H9 (cell line): Measurements from ENCODE around the gene POLK. TPM values are rescaled to one million over a fixed set of nuclear protein-coding genes. Genes with fewer than 3 reads are reported as not detected.

Experiments used
- DNase-seq: peaks from one replicate; pipeline ENCODE4 v3.0.0-alpha.2; 2017
- H2AFZ ChIP-seq: one replicate; pipeline ENCODE4 v1.6.1; 2013; ENCODE audit warnings: mild to moderate bottlenecking, low read length, control low read depth, moderate library complexity
- H2AK5ac ChIP-seq: 2 replicates; pipeline ENCODE4 v1.6.1; 2013; ENCODE audit warnings: low read length, control low read depth, mixed read lengths; ENCODE audit not compliant: insufficient read length
- H2BK120ac ChIP-seq: one replicate; pipeline ENCODE4 v1.6.1; 2013; ENCODE audit warnings: low read depth, mild to moderate bottlenecking, low read length, control low read depth, inconsistent platforms; ENCODE audit not compliant: poor library complexity, severe bottlenecking
- H2BK12ac ChIP-seq: 2 replicates; pipeline ENCODE4 v1.6.1; 2013; ENCODE audit warnings: low read length, control low read depth, mixed read lengths, low read depth; ENCODE audit not compliant: insufficient read length
- H2BK15ac ChIP-seq: 2 replicates; pipeline ENCODE4 v1.6.1; 2013; ENCODE audit warnings: low read depth, low read length, control low read depth
- H2BK20ac ChIP-seq: one replicate; pipeline ENCODE4 v1.6.1; 2013; ENCODE audit warnings: low read depth, mild to moderate bottlenecking, low read length, control low read depth, inconsistent platforms; ENCODE audit not compliant: poor library complexity, severe bottlenecking
- H2BK5ac ChIP-seq: 2 replicates; pipeline ENCODE4 v1.6.1; 2013; ENCODE audit warnings: low read length, control low read depth, mixed read lengths; ENCODE audit not compliant: insufficient read length
- H3K14ac ChIP-seq: 2 replicates; pipeline ENCODE4 v1.6.1; 2013; ENCODE audit warnings: low read length, control low read depth; ENCODE audit not compliant: insufficient read depth
- H3K18ac ChIP-seq: 2 replicates; pipeline ENCODE4 v1.6.1; 2013; ENCODE audit warnings: low read depth, mild to moderate bottlenecking, mixed read lengths, low read length, control low read depth; ENCODE audit not compliant: insufficient read length
- H3K23ac ChIP-seq: 2 replicates; pipeline ENCODE4 v1.6.1; 2013; ENCODE audit warnings: low read length, control low read depth, mixed read lengths, low read depth; ENCODE audit not compliant: insufficient read length
- H3K23me2 ChIP-seq: 2 replicates; pipeline ENCODE4 v1.6.1; 2013; ENCODE audit warnings: low read depth, mild to moderate bottlenecking, mixed read lengths, low read length, control low read depth; ENCODE audit not compliant: insufficient read length, poor library complexity, severe bottlenecking
- H3K27ac ChIP-seq: 2 replicates; pipeline ENCODE4 v1.5.1; 2013; ENCODE audit warnings: low read length, control low read depth, mixed read lengths, low read depth; ENCODE audit not compliant: insufficient read length
- H3K27me3 ChIP-seq: 2 replicates; pipeline ENCODE4 v1.6.1; 2013; ENCODE audit warnings: low read length, control low read depth, inconsistent platforms; ENCODE audit not compliant: insufficient read depth
- H3K4ac ChIP-seq: 2 replicates; pipeline ENCODE4 v1.6.1; 2013; ENCODE audit warnings: low read depth, mild to moderate bottlenecking, control low read depth, inconsistent platforms, low read length, moderate library complexity
- H3K4me1 ChIP-seq: 2 replicates; pipeline ENCODE4 v1.6.1; 2013; ENCODE audit warnings: low read length, control low read depth, inconsistent platforms; ENCODE audit not compliant: insufficient read depth
- H3K4me2 ChIP-seq: 2 replicates; pipeline ENCODE4 v1.6.1; 2013; ENCODE audit warnings: low read length, control low read depth, mixed read lengths; ENCODE audit not compliant: insufficient read length, insufficient read depth
- H3K56ac ChIP-seq: 2 replicates; pipeline ENCODE4 v1.6.1; 2013; ENCODE audit warnings: low read depth, mild to moderate bottlenecking, mixed read lengths, low read length, control low read depth; ENCODE audit not compliant: insufficient read length
- H3K79me1 ChIP-seq: 2 replicates; pipeline ENCODE4 v1.6.1; 2013; ENCODE audit warnings: low read depth, mild to moderate bottlenecking, moderate library complexity, low read length, control low read depth, inconsistent platforms; ENCODE audit not compliant: insufficient read depth, poor library complexity, severe bottlenecking
- H3K79me2 ChIP-seq: 2 replicates; pipeline ENCODE4 v1.6.1; 2013; ENCODE audit warnings: low read length, control low read depth, inconsistent platforms; ENCODE audit not compliant: insufficient read depth
- H3K9ac ChIP-seq: 2 replicates; pipeline ENCODE4 v1.6.1; 2013; ENCODE audit warnings: low read length, control low read depth, mixed read lengths; ENCODE audit not compliant: insufficient read length; ENCODE audit errors: extremely low read depth
- H3K9me3 ChIP-seq: one replicate; pipeline ENCODE4 v1.6.1; 2013; ENCODE audit warnings: low read depth, low read length, inconsistent platforms; ENCODE audit not compliant: control insufficient read depth
- H3T11ph ChIP-seq: one replicate; pipeline ENCODE4 v1.6.1; 2013; ENCODE audit warnings: mild to moderate bottlenecking, low read length, control low read depth, inconsistent platforms
- H4K20me1 ChIP-seq: one replicate; pipeline ENCODE4 v1.6.1; 2013; ENCODE audit not compliant: control insufficient read depth, insufficient read length, insufficient read depth
- H4K5ac ChIP-seq: 2 replicates; pipeline ENCODE4 v1.6.1; 2013; ENCODE audit warnings: low read depth, mild to moderate bottlenecking, mixed read lengths, low read length, control low read depth; ENCODE audit not compliant: insufficient read length
- H4K8ac ChIP-seq: replicated peaks from 2 replicates; pipeline ENCODE4 v1.6.1; 2013; ENCODE audit warnings: low read length, control low read depth, mixed read lengths, low read depth; ENCODE audit not compliant: insufficient read length
- H4K91ac ChIP-seq: 2 replicates; pipeline ENCODE4 v1.6.1; 2013; ENCODE audit warnings: low read depth, mild to moderate bottlenecking, moderate library complexity, mixed read lengths, low read length, control low read depth; ENCODE audit not compliant: insufficient read length
- H3K27ac Mint-ChIP-seq, 3 experiments: 2 replicates in 2 of 3; 3 replicates in 1 of 3; pipeline ENCODE4 v1.8.0; 2020 to 2021; ENCODE audit warnings: mixed read lengths in 3 of 3, mild to moderate bottlenecking in 1 of 3, moderate library complexity in 1 of 3
- H3K27me3 Mint-ChIP-seq: 2 replicates; pipeline ENCODE4 v1.8.0; 2021; ENCODE audit warnings: low read depth, mild to moderate bottlenecking, moderate library complexity, mixed read lengths
- H3K36me3 Mint-ChIP-seq, 3 experiments: 2 replicates in 2 of 3; 3 replicates in 1 of 3; pipeline ENCODE4 v1.8.0; 2020 to 2021; ENCODE audit warnings: low read depth in 3 of 3, mixed read lengths in 3 of 3; ENCODE audit not compliant: insufficient read depth in 1 of 3
- H3K4me1 Mint-ChIP-seq, 2 experiments: 2 replicates each; pipeline ENCODE4 v1.8.0; 2020; ENCODE audit warnings: mixed read lengths in 2 of 2
- H3K4me3 Mint-ChIP-seq, 2 experiments: 2 replicates in 1 of 2; 3 replicates in 1 of 2; pipeline ENCODE4 v1.8.0; 2020 to 2021; ENCODE audit warnings: mild to moderate bottlenecking in 2 of 2, mixed read lengths in 2 of 2, moderate library complexity in 1 of 2
- H3K9me3 Mint-ChIP-seq, 2 experiments: 2 replicates in 1 of 2; 3 replicates in 1 of 2; pipeline ENCODE4 v1.8.0; 2020; ENCODE audit warnings: mild to moderate bottlenecking in 2 of 2, mixed read lengths in 2 of 2, moderate library complexity in 1 of 2
- CTCF ChIP-seq: fragments of 200-600 bp; sonication (generic); conservative IDR thresholded peaks from 3 replicates; pipeline ENCODE4 v1.8.0; 2021; ENCODE audit warnings: antibody characterized with exemption, mild to moderate bottlenecking
- WGBS: extraction: QIAGEN DNeasy Blood & Tissue Kit; methylation state at CpG from one replicate; pipeline ENCODE4 v1.1.7; 2013; ENCODE audit warnings: missing lambda C conversion rate, low lambda C conversion rate, mixed read lengths; ENCODE audit not compliant: insufficient read length; ENCODE audit errors: extremely low coverage; 5-methylcytosine and 5-hydroxymethylcytosine counted together
- total RNA-seq: library from RNA; stranded (reverse); gene quantifications from 2 replicates; pipeline ENCODE4 v1.2.1, GENCODE V29; 2021

Gene POLK
- total RNA-seq, 1 experiment from 2014 or later: 7.6 TPM

DNA sequence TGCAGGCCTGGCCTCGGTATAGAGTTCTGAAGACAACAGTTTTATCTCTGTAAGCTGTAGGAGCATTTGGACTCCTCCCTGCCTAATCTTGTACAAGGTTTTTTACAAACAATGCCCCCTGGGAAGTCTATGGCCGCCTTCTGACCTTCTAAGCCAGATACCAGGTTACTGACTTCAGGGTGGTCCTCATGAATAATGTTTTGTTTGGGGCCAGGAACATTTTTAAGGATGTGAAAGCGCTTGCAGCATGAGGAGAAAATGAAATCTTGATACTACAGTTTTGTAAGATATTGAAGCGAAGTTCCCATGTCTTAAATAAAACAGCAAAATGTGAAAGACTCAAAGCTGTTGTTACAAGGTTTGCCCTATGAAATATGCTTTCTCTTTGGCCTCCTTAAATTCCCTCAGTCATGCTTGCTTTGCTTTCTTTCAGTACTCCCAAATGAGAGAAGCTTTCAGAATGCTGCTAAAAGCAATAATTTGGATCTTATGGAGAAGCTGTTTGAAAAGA is 104.7 kb downstream of the POLK start:
- H3K56ac ChIP-seq: no peak overlapping the region
- no peak overlapping the region for H2BK20ac ChIP-seq
- no peak overlapping the region for H4K8ac ChIP-seq
- no peak overlapping the region for H3K9ac ChIP-seq
- no peaks in the 10 kb centered on the region for H3K27me3 ChIP-seq
- H3K27me3 Mint-ChIP-seq: 0 out of 2 replicates have a peak, but pooled peaks cover 3% of the 10 kb centered on the region
- no peak overlapping the region for H2BK120ac ChIP-seq
- no peak overlapping the region for H3T11ph ChIP-seq
- no peaks in the 10 kb centered on the region for H3K36me3 Mint-ChIP-seq
- H2AK5ac ChIP-seq: no peak overlapping the region
- no peak overlapping the region for H3K14ac ChIP-seq
- H3K4me1 Mint-ChIP-seq: peaks cover 16 to 20% of the 10 kb centered on the region in 2 experiments
- H3K79me2 ChIP-seq: no peaks in the 10 kb centered on the region; the same call in 1 of the 2 replicates
- H3K4me2 ChIP-seq: no peak overlapping the region
- DNase-seq: no peak
- no peak overlapping the region for H4K5ac ChIP-seq
- no peak for TF ChIP-seq CTCF
- no peak overlapping the region for H2BK12ac ChIP-seq
- no peak overlapping the region for H2BK5ac ChIP-seq
- H3K4me1 ChIP-seq: no peaks in the 10 kb centered on the region
- WGBS: no CpG with 5 or more reads among the region's 4 CpGs
- no peak overlapping the region for H3K18ac ChIP-seq
- no peaks in the 10 kb centered on the region; a peak in 1 of 5 replicates for H3K9me3 Mint-ChIP-seq
- H3K4ac ChIP-seq: no peak overlapping the region
- no peak overlapping the region for H3K4me3 Mint-ChIP-seq
- H3K23me2 ChIP-seq: peaks cover 7% of the 10 kb centered on the region
- no peaks in the 10 kb centered on the region for H3K79me1 ChIP-seq
- no peaks in the 10 kb centered on the region for H3K9me3 ChIP-seq
- H4K91ac ChIP-seq: no peak overlapping the region
- H2AFZ ChIP-seq: no peak overlapping the region
- no peak overlapping the region; a peak in 1 of 7 replicates for H3K27ac Mint-ChIP-seq
- H2BK15ac ChIP-seq: no peak overlapping the region
- no peak overlapping the region for H3K27ac ChIP-seq
- no peak overlapping the region for H3K23ac ChIP-seq
- no peaks in the 10 kb centered on the region for H4K20me1 ChIP-seq
